ENCODE results near the gene ACE. TPM values are rescaled to one million over a fixed set of nuclear protein-coding genes. Genes with fewer than 3 reads are reported as not detected.

The ACE gene
- polyA plus RNA-seq, 1 donor (not counting 4 experiments of a cell fraction or from before 2014, with no cell fraction given) = 0.07 TPM

DNA sequence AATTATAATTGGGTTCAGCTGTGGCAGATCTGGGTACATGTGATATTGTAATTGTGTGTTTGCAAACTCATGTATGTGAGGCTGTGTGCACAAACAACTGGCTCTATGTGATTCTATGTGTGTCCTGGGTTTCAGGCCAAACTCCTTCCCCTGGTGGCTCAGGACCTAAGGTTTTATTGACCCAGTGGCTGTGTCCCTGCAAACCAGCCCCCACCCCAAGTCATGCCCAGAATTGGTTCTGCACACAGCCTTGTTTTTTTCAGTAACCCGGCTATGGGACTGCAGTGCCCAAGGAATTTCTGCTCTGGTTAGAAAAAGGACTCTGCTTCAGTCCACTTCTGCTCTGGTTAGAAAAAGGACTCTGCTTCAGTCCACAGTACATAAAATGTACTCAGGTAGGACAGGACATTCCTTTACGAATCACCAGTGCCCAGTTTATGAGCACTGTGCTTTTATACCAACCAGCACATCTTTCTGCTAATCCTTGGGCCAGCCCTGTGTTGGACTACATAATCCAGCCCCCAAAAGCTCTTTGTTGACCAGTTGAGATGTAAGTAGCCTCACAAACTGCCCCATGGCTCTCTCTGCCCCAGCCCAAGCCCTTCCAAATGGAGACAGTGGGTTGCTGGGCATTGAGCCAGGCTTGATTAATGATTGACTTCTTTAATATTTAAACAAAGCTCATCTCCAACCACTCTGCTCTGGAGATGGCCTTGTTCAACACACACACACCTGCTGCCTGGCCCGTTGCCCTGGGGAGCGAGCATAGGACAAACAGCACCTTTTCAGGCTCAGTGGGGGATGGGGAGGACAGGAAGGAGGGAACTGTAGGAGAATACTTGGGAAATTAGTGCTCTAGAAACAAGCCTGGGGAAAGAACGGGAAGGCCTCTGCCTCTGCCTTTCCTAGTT is 43.4 kb downstream of the ACE start:
- no peaks in the 10 kb centered on the region for H3K9me3 ChIP-seq (ENCODE audit: control insufficient read depth, low read depth, low read length)
- H3K4me2 ChIP-seq (ENCODE audit: control insufficient read depth, extremely low read depth, insufficient read depth, low read depth, low read length) = no peak overlapping the region
- H3K27me3 ChIP-seq (ENCODE audit: control insufficient read depth, extremely low read depth, insufficient read depth, low read length) = peaks cover 20% of the 10 kb centered on the region

DNA sequence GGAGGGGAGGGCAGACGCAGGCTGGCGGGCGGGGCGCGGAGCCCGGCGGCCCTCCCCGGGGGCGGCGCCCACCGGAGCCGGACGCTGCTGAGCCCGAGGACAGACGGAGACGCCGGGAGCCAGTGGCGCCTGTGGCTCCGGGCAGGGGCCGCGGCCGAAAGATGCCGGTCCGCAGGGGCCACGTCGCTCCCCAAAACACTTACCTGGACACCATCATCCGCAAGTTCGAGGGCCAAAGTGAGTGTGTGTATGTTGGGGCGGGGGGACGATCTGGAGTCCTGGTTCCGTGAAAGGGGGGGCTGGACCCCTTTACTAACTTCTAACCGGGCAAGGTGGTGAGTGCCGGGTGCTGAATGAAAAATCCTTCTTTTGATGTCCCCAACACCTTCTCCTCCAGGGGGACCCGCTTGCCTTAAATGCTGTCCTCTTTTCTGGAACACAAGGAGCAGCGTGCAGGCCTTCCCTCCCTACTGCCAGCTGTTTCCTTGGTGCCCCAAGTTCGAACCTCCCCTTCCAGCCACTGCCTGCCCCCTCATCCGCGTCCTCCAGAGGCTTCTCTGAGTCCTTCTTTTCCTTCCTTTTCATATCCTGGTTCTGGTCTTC is 46.5 kb downstream of the ACE start, which contains the start of gene KCNH6:
Gene KCNH6 (plus strand): TSS at position 106 of the 603 bp plus-strand sequence. CDS start 56 bp downstream, at position 162.
- DNase-seq (ENCODE audit: low read depth, low spot score) (no peak), FAIRE-seq (no peak)
- TF ChIP-seq, protein P1, sequence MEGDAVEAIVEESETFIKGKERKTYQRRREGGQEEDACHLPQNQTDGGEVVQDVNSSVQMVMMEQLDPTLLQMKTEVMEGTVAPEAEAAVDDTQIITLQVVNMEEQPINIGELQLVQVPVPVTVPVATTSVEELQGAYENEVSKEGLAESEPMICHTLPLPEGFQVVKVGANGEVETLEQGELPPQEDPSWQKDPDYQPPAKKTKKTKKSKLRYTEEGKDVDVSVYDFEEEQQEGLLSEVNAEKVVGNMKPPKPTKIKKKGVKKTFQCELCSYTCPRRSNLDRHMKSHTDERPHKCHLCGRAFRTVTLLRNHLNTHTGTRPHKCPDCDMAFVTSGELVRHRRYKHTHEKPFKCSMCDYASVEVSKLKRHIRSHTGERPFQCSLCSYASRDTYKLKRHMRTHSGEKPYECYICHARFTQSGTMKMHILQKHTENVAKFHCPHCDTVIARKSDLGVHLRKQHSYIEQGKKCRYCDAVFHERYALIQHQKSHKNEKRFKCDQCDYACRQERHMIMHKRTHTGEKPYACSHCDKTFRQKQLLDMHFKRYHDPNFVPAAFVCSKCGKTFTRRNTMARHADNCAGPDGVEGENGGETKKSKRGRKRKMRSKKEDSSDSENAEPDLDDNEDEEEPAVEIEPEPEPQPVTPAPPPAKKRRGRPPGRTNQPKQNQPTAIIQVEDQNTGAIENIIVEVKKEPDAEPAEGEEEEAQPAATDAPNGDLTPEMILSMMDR (optimal IDR thresholded peaks at IDR 0.05 in 1 of 3, IDR thresholded peaks at IDR 0.05 in 1 of 3, conservative IDR thresholded peaks at IDR 0.05 in 1 of 3; ENCODE audit: extremely low read depth in 1 of 3, insufficient read depth in 2 of 3, low read length in 3 of 3) = no peak
- TF ChIP-seq EZH2 (IDR thresholded peaks at IDR 0.05; ENCODE audit: low read length) = peak; percentile 28
- no peak within 1 kb of the TSS for H3K9ac ChIP-seq (ENCODE audit: control insufficient read depth, extremely low read depth, insufficient read depth, low read length)
- dilution Hi-C loops (cut with MboI; ENCODE audit: extremely low pct_ligation_motif_present, low sequenced_read_pairs) = no loop called here
- H3K4me1 ChIP-seq (ENCODE audit: control insufficient read depth, extremely low read depth, insufficient read depth, low read length) = no peaks in the 10 kb centered on the region
- H3K27ac ChIP-seq (ENCODE audit: control insufficient read depth, insufficient read depth, low read length) = no peak within 1 kb of the TSS
- no peaks in the 10 kb centered on the region for H3K9me1 ChIP-seq (ENCODE audit: control insufficient read depth, extremely low read depth, insufficient read depth, low read length)
- no peaks in the 10 kb centered on the region for H3K9me3 ChIP-seq (ENCODE audit: control insufficient read depth, low read depth, low read length)
- H3K36me3 ChIP-seq (ENCODE audit: control insufficient read depth in 2 of 2, extremely low read depth in 1 of 2, insufficient read depth in 2 of 2, low read length in 2 of 2) = no peaks in the 10 kb centered on the region
- no peak within 1 kb of the TSS for H2AFZ ChIP-seq (ENCODE audit: control insufficient read depth, low read length)
- H3K79me2 ChIP-seq (ENCODE audit: control insufficient read depth, insufficient read depth, low read length) = no peaks in the 10 kb centered on the region
- H3K4me2 ChIP-seq (ENCODE audit: control insufficient read depth, extremely low read depth, insufficient read depth, low read depth, low read length) = no peak within 1 kb of the TSS
- H4K20me1 ChIP-seq (ENCODE audit: control insufficient read depth, extremely low read depth, insufficient read depth, low read length) = no peaks in the 10 kb centered on the region
- peaks cover 28% of the 10 kb centered on the region for H3K27me3 ChIP-seq (ENCODE audit: control insufficient read depth, extremely low read depth, insufficient read depth, low read length)
- no peak within 1 kb of the TSS for H3K4me3 ChIP-seq (ENCODE audit: control insufficient read depth in 2 of 3, extremely low read depth in 1 of 3, insufficient read depth in 2 of 3, low read depth in 1 of 3, low read length in 3 of 3)

More for the DNA sequence above, 43.4 kb downstream of the ACE start:
- H3K36me3 ChIP-seq (ENCODE audit: control insufficient read depth in 2 of 2, extremely low read depth in 1 of 2, insufficient read depth in 2 of 2, low read length in 2 of 2) = no peaks in the 10 kb centered on the region
- dilution Hi-C loops (cut with MboI; ENCODE audit: extremely low pct_ligation_motif_present, low sequenced_read_pairs) = no loop called here
- DNase-seq (ENCODE audit: low read depth, low spot score) = no peak
- H3K4me3 ChIP-seq (ENCODE audit: control insufficient read depth in 2 of 3, extremely low read depth in 1 of 3, insufficient read depth in 2 of 3, low read depth in 1 of 3, low read length in 3 of 3) = no peak overlapping the region
- no peaks in the 10 kb centered on the region for H4K20me1 ChIP-seq (ENCODE audit: control insufficient read depth, extremely low read depth, insufficient read depth, low read length)
- H3K79me2 ChIP-seq (ENCODE audit: control insufficient read depth, insufficient read depth, low read length) = no peaks in the 10 kb centered on the region
- FAIRE-seq = no peak
- no peaks in the 10 kb centered on the region for H3K4me1 ChIP-seq (ENCODE audit: control insufficient read depth, extremely low read depth, insufficient read depth, low read length)
- no peak overlapping the region for H2AFZ ChIP-seq (ENCODE audit: control insufficient read depth, low read length)
- no peak overlapping the region for H3K9ac ChIP-seq (ENCODE audit: control insufficient read depth, extremely low read depth, insufficient read depth, low read length)
- no peak overlapping the region for H3K27ac ChIP-seq (ENCODE audit: control insufficient read depth, insufficient read depth, low read length)
- no peaks in the 10 kb centered on the region for H3K9me1 ChIP-seq (ENCODE audit: control insufficient read depth, extremely low read depth, insufficient read depth, low read length)
- no peak for TF ChIP-seq EZH2 (IDR thresholded peaks at IDR 0.05; ENCODE audit: low read length)
- TF ChIP-seq, protein P1 (optimal IDR thresholded peaks at IDR 0.05 in 1 of 3, IDR thresholded peaks at IDR 0.05 in 1 of 3, conservative IDR thresholded peaks at IDR 0.05 in 1 of 3; ENCODE audit: extremely low read depth in 1 of 3, insufficient read depth in 2 of 3, low read length in 3 of 3) = no peak
